ENCODE data around the gene SORCS2. TPM values are rescaled to one million over a fixed set of nuclear protein-coding genes. Genes with fewer than 3 reads are reported as not detected.
"Not testable (repeated sequence)": the region's sequence is repeated elsewhere in the genome, so short reads cannot be mapped to it uniquely, and the experiment has no call there.

Gene SORCS2
- total and polyA plus RNA-seq, 2 of the 8 experiments (the other 6 are each of a cell fraction or from before 2014, with no cell fraction given), result 0.36 to 1.8 TPM

GRCh38 chr4:7602166-7602565 is 409.8 kb downstream of the SORCS2 start:
- H2BK12ac ChIP-seq (ENCODE audit: low read depth, low read length); H3K14ac ChIP-seq (ENCODE audit: insufficient read length); H3K56ac ChIP-seq (replicated peaks; ENCODE audit: insufficient read length, low read depth, low read length); H2AK5ac ChIP-seq (ENCODE audit: low read depth, low read length); H3K27me3 ChIP-seq (replicated peaks in 1 of 4; ENCODE audit: control insufficient read depth in 3 of 4, extremely low read depth in 1 of 4, insufficient read depth in 3 of 4, low read length in 3 of 4); H4K8ac ChIP-seq (ENCODE audit: extremely low read depth, insufficient read depth, low read length); H3K27ac ChIP-seq (ENCODE audit: low read depth, low read length); H4K91ac ChIP-seq (replicated peaks; ENCODE audit: insufficient read length, low read length); H2BK15ac ChIP-seq (ENCODE audit: low read length); DNase-seq (ENCODE audit: low read depth in 1 of 2, low spot score in 2 of 2); H3K36me3 ChIP-seq (ENCODE audit: control insufficient read depth in 2 of 4, insufficient read depth in 4 of 4, low read length in 3 of 4); H3K23ac ChIP-seq (ENCODE audit: insufficient read length); H2AFZ ChIP-seq (ENCODE audit: low read length); FAIRE-seq; H2BK5ac ChIP-seq (ENCODE audit: low read depth, low read length); H2BK20ac ChIP-seq (ENCODE audit: low read length); H3K4ac ChIP-seq (replicated peaks; ENCODE audit: insufficient read length, low read depth, low read length); H3K79me1 ChIP-seq (ENCODE audit: low read depth, low read length); CTCF ChIA-PET (ENCODE audit: partially characterized antibody); H3K4me2 ChIP-seq (ENCODE audit: insufficient read depth in 1 of 2, low read depth in 2 of 2, low read length in 2 of 2); H3K4me1 ChIP-seq (replicated peaks in 1 of 4; ENCODE audit: control insufficient read depth in 3 of 4, insufficient read depth in 4 of 4, low read length in 3 of 4); H3K4me3 ChIP-seq (ENCODE audit: extremely low read depth in 1 of 4, insufficient read depth in 2 of 4, low read depth in 3 of 4, low read length in 4 of 4); H3K23me2 ChIP-seq (ENCODE audit: low read depth, low read length); H4K20me1 ChIP-seq (replicated peaks in 1 of 2; ENCODE audit: control insufficient read depth in 1 of 2, insufficient read depth in 2 of 2, low read length in 2 of 2); H3K9ac ChIP-seq (replicated peaks in 1 of 4; ENCODE audit: extremely low read depth in 1 of 4, low read depth in 3 of 4, low read length in 3 of 4); H3K18ac ChIP-seq (ENCODE audit: extremely low read depth, low read length); H3K79me2 ChIP-seq (ENCODE audit: control insufficient read depth in 1 of 2, insufficient read depth in 2 of 2, low read length in 2 of 2); POLR2A ChIA-PET (ENCODE audit: partially characterized antibody); H2BK120ac ChIP-seq (replicated peaks; ENCODE audit: low read depth, low read length); H4K5ac ChIP-seq (ENCODE audit: insufficient read length, low read depth, low read length): not testable (repeated sequence)
- peaks cover 5 to 17% of the 10 kb centered on the region in 2 experiments; a peak in 2 of 4 replicates for H3K9me3 ChIP-seq (ENCODE audit: insufficient read depth in 2 of 2, low read depth in 1 of 2, low read length in 1 of 2)
- 96% methylated on average over 12 of the region's 30 CpGs; no CpG with 5 or more reads in 1 of the 2 experiments for WGBS, 2 experiments (ENCODE audit: extremely low coverage in 1 of 2, insufficient coverage in 1 of 2, insufficient read length in 1 of 2, insufficient replicate concordance in 2 of 2, low coverage in 1 of 2, low lambda C conversion rate in 2 of 2, missing lambda C conversion rate in 1 of 2)
